HUES64 (cell line): Measurements from ENCODE around the gene MYO7B.

Experiments
- H3K27ac ChIP-seq: 2 replicates; pipeline ENCODE4 v1.7.0; 2013; ENCODE audit warnings: low read depth, low read length, inconsistent platforms
- H3K27me3 ChIP-seq: 2 replicates; pipeline ENCODE4 v1.6.1; 2013; ENCODE audit warnings: mild to moderate bottlenecking, low read length; ENCODE audit not compliant: insufficient read depth
- H3K36me3 ChIP-seq: 2 replicates; pipeline ENCODE4 v1.6.1; 2013; ENCODE audit warnings: mild to moderate bottlenecking, low read length; ENCODE audit not compliant: insufficient read depth
- H3K4me1 ChIP-seq: 2 replicates; pipeline ENCODE4 v1.6.1; 2013; ENCODE audit warnings: mild to moderate bottlenecking, low read length, moderate library complexity; ENCODE audit not compliant: insufficient read depth
- H3K4me3 ChIP-seq: 2 replicates; pipeline ENCODE4 v1.5.1; 2013; ENCODE audit warnings: mild to moderate bottlenecking, low read length, moderate library complexity
- H3K9ac ChIP-seq: 2 replicates; pipeline ENCODE4 v1.6.1; 2013; ENCODE audit warnings: mild to moderate bottlenecking, low read depth, low read length
- H3K9me3 ChIP-seq: 2 replicates; pipeline ENCODE4 v1.6.1; 2013; ENCODE audit warnings: low read depth, low read length; ENCODE audit not compliant: insufficient read depth
- WGBS: fragments of 150-250, 120-280 bp; methylation state at CpG from one replicate; pipeline ENCODE4 v1.1.7; 2013; ENCODE audit warnings: missing lambda C conversion rate; 5-methylcytosine and 5-hydroxymethylcytosine counted together

Gene MYO7B

DNA sequence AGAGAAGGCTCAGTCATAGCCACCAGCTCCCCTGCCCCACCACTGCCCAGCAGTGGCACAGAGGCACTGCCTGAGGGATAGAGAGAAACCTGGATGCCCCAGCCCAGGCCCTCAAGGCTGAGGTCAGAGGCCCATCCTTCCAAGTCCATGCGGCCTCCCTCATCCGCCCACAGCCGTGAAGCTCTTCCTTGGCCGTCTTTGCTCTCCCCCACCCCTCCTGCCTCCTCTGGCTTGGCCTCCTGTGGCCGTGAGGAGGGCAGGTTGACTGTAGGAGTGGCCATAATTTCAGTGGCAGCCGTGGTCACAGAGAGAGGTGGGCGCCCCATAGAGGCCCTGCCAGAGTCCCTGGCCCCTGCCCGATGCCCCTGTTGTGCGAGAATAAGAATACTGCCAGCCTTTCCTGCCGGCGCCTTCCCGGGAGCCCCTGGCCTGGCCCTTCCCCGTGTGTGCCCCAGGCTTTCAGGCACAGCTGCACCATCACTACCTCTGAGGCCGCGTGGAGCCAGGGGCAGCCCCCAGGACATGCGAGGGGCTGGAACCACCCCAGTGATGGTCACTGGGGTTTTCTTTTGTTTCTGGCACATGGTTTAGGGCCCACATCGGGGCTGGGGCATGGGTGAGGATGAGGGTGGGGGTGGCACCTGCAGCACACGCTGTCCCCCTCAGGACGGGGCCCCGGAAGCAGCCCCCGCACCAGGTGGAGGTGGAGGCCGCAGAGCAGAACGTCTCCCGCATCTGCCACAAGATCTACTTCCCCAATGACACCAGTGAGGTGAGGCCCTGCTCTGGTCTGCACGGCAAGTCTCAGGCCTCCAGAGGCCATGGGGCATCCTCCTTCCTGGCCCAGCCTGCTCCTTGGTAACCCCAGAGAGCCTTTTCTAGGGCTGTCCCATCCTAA lies 97.4 kb downstream of the MYO7B start:
- H3K4me1 ChIP-seq = peaks cover 8% of the 10 kb centered on the region
- no peak overlapping the region for H3K27ac ChIP-seq
- 94% methylated on average over 25 of the region's 25 CpGs for WGBS
- no peaks in the 10 kb centered on the region for H3K9me3 ChIP-seq
- H3K27me3 ChIP-seq = no peaks in the 10 kb centered on the region
- no peak overlapping the region for H3K9ac ChIP-seq
- H3K36me3 ChIP-seq = no peaks in the 10 kb centered on the region
- H3K4me3 ChIP-seq = no peak overlapping the region

DNA sequence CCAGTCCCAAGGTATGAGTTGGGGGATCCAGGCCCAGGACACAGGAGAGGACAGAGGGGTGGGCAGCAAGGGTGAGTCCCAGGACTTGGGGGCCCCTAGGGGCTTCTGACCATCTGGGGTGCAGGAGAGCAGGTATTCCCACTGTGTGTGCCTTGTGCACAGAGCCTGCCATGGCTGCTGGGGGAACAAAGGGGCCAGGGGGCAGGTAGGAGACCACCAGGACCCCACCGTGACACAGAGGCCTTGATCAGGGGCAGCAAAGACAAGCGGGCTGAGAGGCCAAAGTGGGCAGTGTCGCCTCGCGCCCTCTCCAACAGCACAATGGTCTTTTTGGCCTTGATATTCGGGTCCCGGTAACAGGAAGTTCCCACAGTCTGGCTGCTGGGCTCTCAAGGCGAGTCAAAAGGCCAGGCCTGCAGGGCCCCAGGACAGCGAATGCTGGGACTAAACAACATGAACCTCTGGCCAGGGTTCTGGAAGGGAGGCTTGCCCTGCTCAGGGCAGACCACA lies 98.1 kb downstream of the MYO7B start:
- Histone ChIP-seq H3K27me3 (no peaks in the 10 kb centered on the region), H3K9ac (no peak overlapping the region), H3K27ac (no peak overlapping the region), H3K36me3 (no peaks in the 10 kb centered on the region), H3K4me3 (no peak overlapping the region), H3K4me1 (peaks cover 11% of the 10 kb centered on the region), H3K9me3 (no peaks in the 10 kb centered on the region)
- 95% methylated on average over 9 of the region's 9 CpGs for WGBS

DNA sequence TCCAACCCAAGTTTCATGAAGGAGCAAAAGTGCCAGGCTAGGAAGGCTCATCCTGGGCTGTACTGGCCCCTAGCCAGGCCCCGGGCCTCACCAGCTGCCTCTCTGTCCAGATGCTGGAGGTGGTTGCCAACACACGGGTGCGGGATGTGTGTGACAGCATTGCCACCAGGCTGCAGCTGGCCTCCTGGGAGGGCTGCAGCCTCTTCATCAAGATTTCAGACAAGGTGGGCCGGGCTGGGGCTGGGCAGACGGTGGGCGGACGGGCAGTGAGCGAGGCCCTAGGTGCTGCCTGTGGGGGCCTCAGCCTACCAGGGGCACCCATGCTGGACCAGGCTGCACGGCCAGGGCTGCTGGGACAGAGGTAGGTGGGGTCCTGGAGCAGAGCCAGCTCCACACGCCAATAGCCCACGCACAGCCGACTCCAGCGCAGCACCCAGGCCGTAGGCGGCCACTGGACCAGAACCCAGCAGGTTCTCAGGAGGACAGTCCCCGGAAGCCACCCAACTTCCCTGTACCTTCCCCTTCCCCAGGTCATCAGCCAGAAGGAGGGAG lies 98.7 kb downstream of the MYO7B start:
- Histone ChIP-seq H3K4me1 (peaks cover 11% of the 10 kb centered on the region), H3K27ac (no peak overlapping the region), H3K9me3 (no peaks in the 10 kb centered on the region), H3K9ac (no peak overlapping the region), H3K4me3 (no peak overlapping the region), H3K36me3 (no peaks in the 10 kb centered on the region), H3K27me3 (no peaks in the 10 kb centered on the region)
- 97% methylated on average over 16 of the region's 16 CpGs for WGBS

DNA sequence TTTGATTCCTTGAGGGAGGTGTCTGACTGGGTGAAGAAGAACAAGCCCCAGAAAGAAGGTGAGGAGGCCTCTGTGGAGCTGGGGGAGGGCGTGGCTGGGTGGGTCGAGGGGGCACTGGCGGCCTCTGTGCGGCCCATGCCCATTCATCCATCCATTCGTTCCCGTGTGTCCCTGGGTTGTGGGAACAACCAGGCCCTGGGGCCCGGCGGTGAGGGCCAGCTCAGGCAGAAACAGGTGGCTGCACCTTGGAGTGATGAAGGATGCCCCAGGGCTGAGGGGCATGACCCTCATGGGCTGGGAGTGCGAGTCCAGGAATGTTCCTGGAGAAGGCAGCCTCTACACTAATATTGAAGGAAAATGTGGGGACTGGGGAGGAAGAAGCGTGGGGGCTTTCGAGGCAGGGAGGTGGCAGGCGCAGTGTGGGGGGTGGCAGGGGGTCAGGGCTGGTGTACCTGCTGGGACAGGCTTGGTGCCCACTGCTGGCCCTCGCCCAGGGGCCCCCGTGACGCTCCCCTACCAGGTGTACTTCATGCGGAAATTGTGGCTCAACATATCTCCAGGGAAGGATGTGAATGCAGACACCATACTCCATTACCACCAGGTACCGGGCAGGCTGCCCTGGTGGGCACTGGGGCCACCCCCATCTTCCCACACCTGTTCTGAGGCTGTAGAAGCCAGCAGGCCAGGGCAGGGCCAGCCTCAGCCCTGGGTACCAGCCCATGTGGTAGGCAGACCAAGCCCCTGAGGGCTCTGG lies 99.3 kb downstream of the MYO7B start:
- H3K36me3 ChIP-seq = no peaks in the 10 kb centered on the region
- H3K9me3 ChIP-seq = no peaks in the 10 kb centered on the region
- 96% methylated on average over 17 of the region's 17 CpGs for WGBS
- H3K9ac ChIP-seq = no peak overlapping the region
- H3K4me1 ChIP-seq = peaks cover 11% of the 10 kb centered on the region
- H3K4me3 ChIP-seq = no peak overlapping the region
- no peak overlapping the region for H3K27ac ChIP-seq
- H3K27me3 ChIP-seq = no peaks in the 10 kb centered on the region

DNA sequence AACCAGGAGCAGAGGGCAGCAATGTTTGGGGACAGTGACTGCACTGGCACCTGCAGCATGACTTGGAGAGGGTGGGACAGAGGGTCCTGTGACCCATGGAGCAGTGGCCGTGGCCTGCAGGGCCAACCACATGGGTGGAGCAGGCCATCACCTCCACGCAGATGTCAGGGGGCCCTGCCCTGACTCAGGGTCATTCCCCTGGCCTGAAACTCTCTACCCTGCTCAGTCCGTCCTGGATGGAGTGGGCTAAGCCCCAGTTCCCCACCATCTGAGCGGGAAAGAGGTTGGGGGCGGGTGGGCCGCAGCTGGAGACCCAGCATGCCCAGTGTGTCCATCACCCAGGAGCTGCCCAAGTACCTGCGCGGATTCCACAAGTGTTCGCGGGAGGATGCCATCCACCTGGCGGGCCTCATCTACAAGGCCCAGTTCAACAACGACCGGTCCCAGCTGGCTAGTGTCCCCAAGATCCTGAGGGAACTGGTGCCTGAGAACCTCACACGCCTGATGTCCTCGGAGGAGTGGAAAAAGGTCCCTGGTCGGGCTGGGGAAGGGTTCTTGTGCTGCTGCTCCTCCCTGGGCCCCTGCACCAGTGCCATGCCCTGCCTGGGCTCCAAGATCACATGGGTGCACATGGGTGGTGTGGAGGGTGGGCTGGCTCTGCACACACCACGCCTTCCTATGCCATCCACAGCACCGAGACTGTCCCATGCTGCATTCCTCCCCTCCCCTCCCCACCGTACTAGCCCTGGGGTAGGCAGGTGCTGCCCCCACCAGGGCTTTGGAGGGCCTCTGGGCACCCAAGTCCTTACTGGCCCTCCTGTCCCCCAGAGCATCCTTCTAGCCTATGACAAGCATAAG lies 100.1 kb downstream of the MYO7B start:
- Histone ChIP-seq H3K27ac (no peak overlapping the region), H3K9me3 (no peaks in the 10 kb centered on the region), H3K4me1 (peaks cover 11% of the 10 kb centered on the region), H3K36me3 (no peaks in the 10 kb centered on the region), H3K4me3 (no peak overlapping the region), H3K27me3 (no peaks in the 10 kb centered on the region), H3K9ac (no peak overlapping the region)
- WGBS = 94% methylated on average over 19 of the region's 19 CpGs

DNA sequence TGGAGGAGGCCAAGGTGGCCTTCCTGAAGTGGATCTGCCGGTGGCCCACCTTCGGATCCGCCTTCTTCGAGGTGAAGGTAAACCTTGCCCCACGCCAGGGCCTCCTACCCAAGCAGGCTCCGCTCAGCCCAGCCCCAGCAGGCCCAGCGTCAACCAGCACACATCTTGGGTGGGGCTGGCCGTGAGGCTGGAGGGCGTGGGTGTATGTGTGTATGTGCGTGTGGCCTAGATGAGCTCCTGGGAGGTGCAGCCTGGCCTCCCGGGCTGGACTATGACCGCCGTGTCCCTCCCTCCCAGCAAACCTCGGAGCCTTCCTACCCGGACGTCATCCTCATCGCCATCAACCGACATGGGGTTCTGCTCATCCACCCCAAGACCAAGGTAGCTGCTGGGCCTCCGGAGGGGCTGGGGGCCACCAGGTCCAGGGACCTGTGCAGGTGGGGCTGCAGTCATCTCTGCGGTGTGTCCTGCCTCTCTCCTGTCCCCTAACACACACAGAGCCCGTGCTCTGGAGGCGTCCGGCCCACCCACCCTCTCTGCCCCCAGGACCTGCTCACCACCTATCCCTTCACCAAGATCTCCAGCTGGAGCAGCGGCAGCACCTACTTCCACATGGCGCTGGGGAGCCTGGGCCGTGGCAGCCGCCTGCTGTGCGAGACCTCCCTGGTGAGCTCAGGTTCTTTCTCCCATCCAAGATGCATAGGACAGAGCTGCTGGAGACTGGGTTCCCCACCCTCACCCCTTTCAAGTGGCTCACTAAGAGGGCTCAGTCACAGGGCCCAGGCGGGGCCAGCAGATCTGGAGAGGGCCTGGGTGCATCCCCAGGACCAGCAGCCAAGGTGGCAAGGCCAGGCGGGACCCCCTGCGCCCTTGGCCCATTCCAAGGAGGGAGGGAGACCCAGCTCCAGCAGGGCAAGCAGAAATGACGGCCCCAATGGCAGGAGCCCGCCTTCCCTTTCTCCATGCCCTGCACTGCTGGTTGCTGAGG lies 101.1 kb downstream of the MYO7B start:
- Histone ChIP-seq H3K36me3 (no peaks in the 10 kb centered on the region), H3K27me3 (no peaks in the 10 kb centered on the region), H3K9ac (no peak overlapping the region), H3K27ac (no peak overlapping the region), H3K9me3 (no peaks in the 10 kb centered on the region), H3K4me1 (peaks cover 11% of the 10 kb centered on the region), H3K4me3 (no peak overlapping the region)
- 95% methylated on average over 33 of the region's 33 CpGs for WGBS

DNA sequence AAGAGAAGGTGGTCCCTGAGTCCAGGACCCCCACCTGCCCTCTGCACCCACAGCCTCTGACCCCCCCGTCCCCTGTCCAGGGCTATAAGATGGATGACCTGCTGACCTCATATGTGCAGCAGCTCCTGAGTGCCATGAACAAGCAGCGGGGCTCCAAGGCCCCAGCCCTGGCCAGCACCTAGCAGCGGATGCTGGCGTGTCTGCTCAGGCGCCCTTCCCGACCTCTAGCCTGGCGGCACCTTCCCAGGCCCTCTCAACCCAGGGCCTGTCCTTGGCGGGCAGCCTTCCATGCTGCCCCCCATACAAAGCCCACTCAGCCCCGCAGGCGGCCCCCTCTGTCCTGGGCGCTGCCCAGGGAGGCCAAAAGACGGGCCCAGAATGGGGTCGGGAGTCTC lies 101.8 kb downstream of the MYO7B start:
- peaks cover 11% of the 10 kb centered on the region for H3K4me1 ChIP-seq
- no peak overlapping the region for H3K4me3 ChIP-seq
- H3K9me3 ChIP-seq = no peaks in the 10 kb centered on the region
- peak overlapping the region; percentile 51; the same call in 1 of the 2 replicates for H3K27ac ChIP-seq
- no peaks in the 10 kb centered on the region for H3K27me3 ChIP-seq
- H3K9ac ChIP-seq = no peak overlapping the region; the same call in 1 of the 2 replicates
- WGBS = 68% methylated on average over 13 of the region's 13 CpGs
- H3K36me3 ChIP-seq = no peaks in the 10 kb centered on the region

DNA sequence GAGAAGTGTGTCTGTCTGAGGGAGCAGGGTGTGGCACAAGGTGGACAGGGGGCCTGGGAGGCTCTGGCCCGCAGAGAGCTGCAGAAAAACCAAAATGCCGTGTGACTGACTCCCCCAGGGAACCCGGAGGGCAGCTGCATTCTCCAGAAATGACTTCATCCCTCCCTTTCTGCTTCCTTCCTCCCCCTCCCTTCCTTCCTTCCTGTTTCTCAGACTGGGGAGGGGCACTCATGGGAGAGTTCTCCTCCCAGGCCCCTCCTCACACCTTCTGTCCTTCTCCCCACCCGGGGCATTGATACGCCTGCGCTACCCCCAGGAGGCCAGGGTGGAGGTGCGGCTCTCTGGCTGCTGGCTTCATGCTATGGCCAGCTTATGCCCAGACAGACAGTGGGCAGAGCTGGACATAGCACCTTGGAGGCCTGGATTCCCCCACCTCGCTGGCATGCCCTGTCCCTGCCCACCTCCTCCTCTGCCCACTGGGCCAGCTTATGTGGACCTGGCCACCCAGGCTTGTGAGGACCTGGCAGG lies 102.3 kb downstream of the MYO7B start:
- Histone ChIP-seq H3K36me3 (no peaks in the 10 kb centered on the region), H3K9me3 (no peaks in the 10 kb centered on the region), H3K4me3 (peak overlapping the region; percentile 9; the same call in 1 of the 2 replicates), H3K9ac (no peak overlapping the region; the same call in 1 of the 2 replicates), H3K4me1 (peaks cover 11% of the 10 kb centered on the region), H3K27me3 (no peaks in the 10 kb centered on the region), H3K27ac (peak overlapping the region; percentile 51; the same call in 1 of the 2 replicates)
- WGBS = 35% methylated on average over 8 of the region's 8 CpGs

DNA sequence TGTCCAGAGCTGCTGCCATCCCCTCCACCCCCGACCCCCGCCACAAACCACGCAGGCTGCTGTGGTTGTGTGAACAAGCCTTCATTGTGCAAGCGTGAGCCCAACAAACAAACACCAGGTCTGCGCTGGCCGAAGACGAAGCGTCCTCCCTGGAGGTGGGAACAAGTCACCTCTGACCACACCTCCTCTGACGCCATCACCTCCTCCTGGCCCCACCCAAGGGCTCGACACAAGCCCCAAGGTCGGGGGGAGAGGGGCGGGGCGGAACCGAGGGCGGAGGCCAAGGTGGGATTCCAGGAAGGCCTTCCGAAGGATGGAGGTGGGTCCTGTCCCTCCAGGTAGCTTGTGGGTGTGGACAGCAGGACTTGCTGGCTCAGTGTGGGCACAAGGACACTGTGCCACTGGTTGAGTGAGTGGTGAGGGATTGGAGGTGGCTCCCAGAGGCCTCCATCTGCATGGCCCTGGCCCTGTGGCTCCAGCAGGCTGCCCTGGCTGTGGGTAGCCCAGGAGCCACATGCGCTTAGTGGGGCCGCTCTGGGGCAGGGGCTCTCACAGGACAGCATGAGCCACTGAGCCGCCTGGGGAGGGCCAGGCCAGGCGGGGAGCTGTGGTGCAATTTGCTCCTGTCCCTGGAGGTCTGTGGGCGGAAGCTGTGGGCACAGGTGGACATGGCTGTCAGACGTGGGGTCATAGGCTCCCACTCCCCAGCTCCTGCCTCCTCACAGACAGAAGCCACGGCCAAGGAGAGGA lies 103.1 kb downstream of the MYO7B start:
- no peak overlapping the region for H3K9ac ChIP-seq
- 56% methylated on average over 23 of the region's 23 CpGs for WGBS
- H3K36me3 ChIP-seq = no peaks in the 10 kb centered on the region
- H3K4me1 ChIP-seq = peaks cover 11% of the 10 kb centered on the region
- H3K9me3 ChIP-seq = no peaks in the 10 kb centered on the region
- H3K27ac ChIP-seq = no peak overlapping the region
- H3K27me3 ChIP-seq = no peaks in the 10 kb centered on the region
- peak overlapping the region; percentile 9; the same call in 1 of the 2 replicates for H3K4me3 ChIP-seq
